Activated naive CD4-positive, alpha-beta T cell treated with anti-CD3 and anti-CD28 coated beads, Interleukin-2, amount 50 U/mL, for 72 hours (primary cell): Measurements from ENCODE around the gene ZNF583. TPM values are rescaled to one million over a fixed set of nuclear protein-coding genes. Genes with fewer than 3 reads are reported as not detected.
A peak's percentile ranks its signal among the peaks of the same experiment; 100 is the strongest.

ENCODE experiments used
- ATAC-seq, 2 donors: fragments of 150-1000 bp; cut with Tn5 transposase; 2 replicates each; pipeline ENCODE4 v1.10.0; 2021; ENCODE audit warnings: mild to moderate bottlenecking in 2 of 2, moderate library complexity in 2 of 2
- DNase-seq, 2 donors: peaks; one replicate each; pipeline ENCODE4 v3.0.0; 2021 to 2022; ENCODE audit warnings: low spot score in 2 of 2
- H3K27ac Mint-ChIP-seq, 2 donors: one replicate each; pipeline ENCODE4 v1.8.0; 2022; ENCODE audit warnings: mild to moderate bottlenecking in 2 of 2, mixed read lengths in 2 of 2
- H3K36me3 Mint-ChIP-seq, 2 donors: one replicate each; pipeline ENCODE4 v1.8.0; 2022; ENCODE audit warnings: mixed read lengths in 2 of 2
- H3K9me3 Mint-ChIP-seq, 2 donors: one replicate each; pipeline ENCODE4 v1.8.0; 2022; ENCODE audit warnings: mixed read lengths in 2 of 2
- total RNA-seq, 2 donors: library from RNA; stranded (reverse); gene quantifications; one replicate each; pipeline ENCODE4 v1.2.3, GENCODE V29; 2022

The ZNF583 gene
- total RNA-seq, result 1 to 10 TPM in 1 of 2 donors, under 1 TPM in 1; 0.88 to 1.6 TPM

DNA sequence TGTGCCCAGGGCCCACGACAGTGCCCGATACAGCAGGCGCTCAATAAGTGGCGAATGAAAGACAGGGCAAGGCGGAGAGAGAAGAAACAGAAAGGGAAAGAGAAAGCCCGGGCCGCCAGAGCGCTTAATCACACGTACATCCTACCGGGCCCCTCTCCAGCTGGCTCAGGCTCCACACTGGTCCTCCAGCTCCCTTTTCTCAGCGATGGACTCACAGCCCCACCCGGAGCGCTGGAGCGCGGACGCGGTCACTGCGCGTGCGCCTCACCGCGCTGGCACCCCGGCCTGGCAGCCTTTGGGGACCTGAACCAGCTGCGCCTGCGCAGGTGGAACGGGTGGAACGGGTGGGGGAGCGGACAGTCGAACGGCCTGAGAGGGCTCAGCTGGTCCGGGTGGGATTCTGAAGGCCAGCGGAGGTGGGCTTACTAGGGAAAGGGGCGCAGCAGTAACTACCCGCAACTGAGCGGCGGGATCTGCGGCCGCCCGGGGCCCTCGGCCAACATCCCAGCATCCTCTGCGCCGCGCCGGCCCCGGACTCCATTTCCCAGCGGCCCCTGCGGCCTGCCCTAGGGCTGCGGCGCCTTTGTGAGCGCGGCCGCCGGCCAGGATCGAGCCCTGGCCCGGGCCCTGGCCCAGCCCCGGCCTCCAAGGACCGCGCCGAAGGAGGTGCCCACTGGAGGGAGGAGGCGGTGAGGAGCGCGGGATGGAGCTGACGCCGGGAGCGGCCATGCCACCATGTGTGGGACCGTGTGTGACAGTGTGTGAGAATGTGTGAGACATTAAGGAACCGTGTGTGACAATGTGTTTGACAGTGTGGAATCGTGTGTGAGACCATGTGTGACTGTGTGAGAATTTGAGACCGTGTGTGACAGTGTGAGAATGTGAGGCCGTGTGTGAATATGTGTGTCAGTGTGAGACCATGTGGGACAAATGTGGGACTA is at the start of gene ZNF583:
Gene ZNF583 (plus strand): TSS at position 569 of the 941 bp plus-strand sequence. CDS start 2,783 bp downstream, outside the sequence.
- DNase-seq (peak; percentile 90 to 94), ATAC-seq (peak; percentile 85 to 89)
- H3K27ac Mint-ChIP-seq, result peak within 1 kb of the TSS; percentile 97 to 99
- H3K9me3 Mint-ChIP-seq, result peaks cover 46 to 59% of the 10 kb centered on the region in 2 donors
- H3K36me3 Mint-ChIP-seq, result peaks cover 65 to 97% of the 10 kb centered on the region in 2 donors

DNA sequence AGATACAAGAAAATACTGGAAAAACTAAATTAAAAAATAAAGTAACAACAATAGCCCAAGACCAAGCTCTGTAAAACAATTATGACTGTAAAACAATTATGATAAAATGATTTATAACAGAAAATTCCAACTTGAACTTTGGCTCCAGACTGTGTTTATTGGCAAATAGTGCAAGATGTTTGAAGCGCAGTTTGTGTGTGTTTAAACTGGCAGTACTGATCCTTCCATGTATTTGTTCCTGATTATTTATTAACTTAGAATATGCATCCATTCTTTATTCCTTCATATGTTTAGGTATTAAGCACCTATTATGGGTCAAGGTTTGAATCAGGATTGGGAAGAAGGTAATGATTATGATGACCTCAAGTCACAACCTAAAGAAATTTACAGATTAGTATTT is 48.6 kb upstream of the ZNF583 start:
- ATAC-seq (no peak), DNase-seq (no peak)
- peaks cover 27 to 30% of the 10 kb centered on the region in 2 donors for H3K36me3 Mint-ChIP-seq
- H3K27ac Mint-ChIP-seq, result no peak overlapping the region
- H3K9me3 Mint-ChIP-seq, result peaks cover 20 to 23% of the 10 kb centered on the region in 2 donors

DNA sequence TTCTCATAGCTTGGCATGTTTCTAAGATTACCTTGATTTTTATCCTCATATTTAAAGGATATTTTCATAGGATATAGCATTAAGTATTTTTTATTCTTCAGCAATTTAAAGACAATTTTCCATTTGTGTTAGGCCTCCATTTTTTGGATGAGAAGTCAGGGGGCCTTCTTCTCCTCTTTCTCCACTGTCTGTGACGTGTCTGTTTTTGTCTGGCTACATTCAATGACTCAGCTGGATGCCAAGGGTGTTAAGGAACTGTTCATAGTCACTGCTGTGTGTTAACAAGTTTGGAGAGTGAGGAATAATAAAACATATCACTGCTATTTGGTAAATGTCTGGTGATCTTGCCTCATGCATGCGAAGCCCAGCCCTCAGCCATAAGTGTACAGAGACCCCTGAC is 47.2 kb upstream of the ZNF583 start:
- no peak for DNase-seq
- Mint-ChIP-seq H3K9me3 (peaks cover 24 to 27% of the 10 kb centered on the region in 2 donors), H3K36me3 (peaks cover 36 to 39% of the 10 kb centered on the region in 2 donors), H3K27ac (no peak overlapping the region)
- ATAC-seq, result no peak

DNA sequence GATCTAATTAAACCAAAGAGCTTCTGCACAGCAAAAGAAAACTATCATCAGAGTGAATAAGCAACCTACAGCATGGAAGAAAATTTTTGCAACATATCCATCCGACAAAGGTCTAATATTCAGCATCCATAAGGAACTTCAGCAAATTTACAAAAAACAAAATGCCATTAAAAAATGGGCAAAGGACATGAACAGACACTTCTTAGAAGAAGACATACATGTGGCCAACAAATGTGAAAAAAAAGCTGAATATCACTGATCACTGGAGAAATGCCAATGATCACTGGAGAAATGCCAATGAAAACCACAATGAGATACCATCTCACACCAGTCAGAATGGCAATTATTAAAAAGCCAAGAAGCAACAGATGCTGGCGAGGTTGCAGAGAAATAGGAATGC is 43.3 kb upstream of the ZNF583 start:
- DNase-seq (no peak), ATAC-seq (no peak)
- no peak overlapping the region for H3K27ac Mint-ChIP-seq
- H3K9me3 Mint-ChIP-seq, result peaks cover 39 to 47% of the 10 kb centered on the region in 2 donors
- H3K36me3 Mint-ChIP-seq, result peaks cover 55 to 59% of the 10 kb centered on the region in 2 donors

DNA sequence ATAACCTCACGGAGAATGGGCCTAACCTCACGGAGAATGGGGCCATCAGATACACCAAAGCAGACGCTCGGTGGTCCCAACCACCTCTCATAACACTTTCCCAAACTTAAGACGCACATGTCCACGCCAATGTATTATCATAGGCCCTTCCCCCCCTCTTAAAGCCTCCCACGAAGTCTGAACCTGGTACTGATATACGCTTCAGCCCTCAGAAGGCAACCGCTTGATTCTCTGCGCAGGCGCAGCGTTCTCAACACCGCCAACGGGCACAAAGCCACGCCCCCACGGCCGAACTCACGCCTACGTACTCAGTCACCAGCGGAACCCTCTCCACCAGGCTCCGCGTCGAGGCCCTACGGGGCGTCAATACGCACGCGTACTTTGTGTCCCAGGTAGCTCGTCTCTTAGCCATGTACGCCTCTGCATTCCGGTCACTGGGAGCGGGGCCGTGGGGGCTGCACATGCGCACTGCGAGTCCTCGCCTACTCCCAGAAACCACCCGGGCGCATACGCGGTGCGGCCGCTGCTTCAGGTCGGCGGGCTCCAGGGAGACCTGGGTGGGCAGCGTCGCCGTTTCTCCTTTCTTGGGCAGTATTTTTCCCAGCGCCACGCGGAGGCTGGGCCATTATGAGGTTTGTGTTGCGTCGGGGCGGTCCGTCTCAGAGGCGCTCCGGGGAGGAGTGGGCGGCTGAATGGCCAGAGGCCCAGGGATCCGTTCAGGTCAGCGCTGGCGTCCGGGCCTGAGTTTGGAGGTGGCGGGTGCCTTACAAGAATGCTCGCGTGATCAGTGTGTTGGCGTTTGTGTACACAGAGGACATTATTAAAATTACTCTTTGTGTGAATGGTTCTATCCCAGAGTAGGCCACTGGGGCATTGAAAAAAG is 36.1 kb upstream of the ZNF583 start:
- Mint-ChIP-seq H3K36me3 (peaks cover 72 to 84% of the 10 kb centered on the region in 2 donors), H3K27ac (peak overlapping the region; percentile 82 to 89), H3K9me3 (peaks cover 33 to 58% of the 10 kb centered on the region in 2 donors)
- DNase-seq (peak; percentile 78 to 89), ATAC-seq (peak; percentile 99 to 100)

DNA sequence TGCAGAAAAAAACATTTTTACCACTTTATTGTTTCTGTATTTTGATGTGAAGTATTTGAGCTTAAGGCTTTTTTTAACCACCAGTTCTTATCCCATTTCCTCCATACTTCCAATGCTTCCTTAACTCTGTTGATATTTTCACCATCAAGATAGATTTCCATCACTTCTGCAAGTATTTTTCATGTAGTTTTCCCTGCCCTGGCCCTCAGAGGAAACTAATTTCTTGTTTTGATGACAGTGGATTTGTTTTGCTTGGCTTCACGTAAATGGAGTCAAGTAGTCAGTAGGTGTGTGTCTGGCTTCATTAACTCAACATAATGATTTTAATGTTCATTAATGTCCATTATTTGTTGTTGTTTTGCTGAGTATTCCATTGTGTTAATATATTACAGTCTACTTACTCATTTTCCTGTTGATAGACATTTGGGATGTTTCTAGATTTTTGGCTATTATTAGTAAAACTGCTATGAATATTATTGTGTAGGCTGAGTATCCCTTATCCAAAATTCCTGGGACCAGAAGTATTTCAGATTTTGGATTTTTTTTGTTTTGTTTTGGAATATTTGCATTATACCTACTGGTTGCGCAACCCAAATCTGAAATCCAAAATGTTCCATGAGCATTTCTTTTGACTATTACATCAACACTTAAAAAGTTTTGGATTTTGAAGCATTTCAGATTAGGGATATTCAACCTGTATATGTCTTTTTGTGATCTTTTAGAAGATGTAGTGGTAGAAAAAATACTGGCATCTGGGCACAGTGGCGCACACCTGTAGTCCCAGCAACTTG is 34.1 kb upstream of the ZNF583 start:
- peaks cover 41 to 57% of the 10 kb centered on the region in 2 donors for H3K9me3 Mint-ChIP-seq
- ATAC-seq (no peak), DNase-seq (no peak)
- H3K27ac Mint-ChIP-seq, result no peak overlapping the region
- peaks cover 78 to 95% of the 10 kb centered on the region in 2 donors for H3K36me3 Mint-ChIP-seq

DNA sequence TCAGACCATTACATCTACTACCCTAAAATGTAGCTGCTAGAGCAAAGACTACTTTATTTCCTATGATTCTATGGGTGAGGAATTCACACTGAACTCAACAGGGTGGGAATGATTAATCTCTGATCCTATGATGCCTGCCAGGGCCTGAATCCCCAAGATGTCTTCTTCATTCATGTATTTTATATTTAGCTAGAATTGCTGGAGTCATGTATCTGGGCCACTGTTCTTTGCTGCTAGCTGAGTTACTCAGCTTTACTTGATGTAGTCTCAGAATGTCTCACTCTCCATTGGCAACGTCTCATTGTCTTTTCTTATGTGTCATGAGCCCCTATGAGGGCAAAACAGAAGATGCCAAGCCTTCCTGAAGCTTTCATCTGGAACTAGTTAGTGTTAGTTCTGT is 31.9 kb upstream of the ZNF583 start:
- peaks cover 91 to 97% of the 10 kb centered on the region in 2 donors for H3K36me3 Mint-ChIP-seq
- peaks cover 53 to 61% of the 10 kb centered on the region in 2 donors for H3K9me3 Mint-ChIP-seq
- ATAC-seq (no peak), DNase-seq (no peak)
- H3K27ac Mint-ChIP-seq, result no peak overlapping the region

DNA sequence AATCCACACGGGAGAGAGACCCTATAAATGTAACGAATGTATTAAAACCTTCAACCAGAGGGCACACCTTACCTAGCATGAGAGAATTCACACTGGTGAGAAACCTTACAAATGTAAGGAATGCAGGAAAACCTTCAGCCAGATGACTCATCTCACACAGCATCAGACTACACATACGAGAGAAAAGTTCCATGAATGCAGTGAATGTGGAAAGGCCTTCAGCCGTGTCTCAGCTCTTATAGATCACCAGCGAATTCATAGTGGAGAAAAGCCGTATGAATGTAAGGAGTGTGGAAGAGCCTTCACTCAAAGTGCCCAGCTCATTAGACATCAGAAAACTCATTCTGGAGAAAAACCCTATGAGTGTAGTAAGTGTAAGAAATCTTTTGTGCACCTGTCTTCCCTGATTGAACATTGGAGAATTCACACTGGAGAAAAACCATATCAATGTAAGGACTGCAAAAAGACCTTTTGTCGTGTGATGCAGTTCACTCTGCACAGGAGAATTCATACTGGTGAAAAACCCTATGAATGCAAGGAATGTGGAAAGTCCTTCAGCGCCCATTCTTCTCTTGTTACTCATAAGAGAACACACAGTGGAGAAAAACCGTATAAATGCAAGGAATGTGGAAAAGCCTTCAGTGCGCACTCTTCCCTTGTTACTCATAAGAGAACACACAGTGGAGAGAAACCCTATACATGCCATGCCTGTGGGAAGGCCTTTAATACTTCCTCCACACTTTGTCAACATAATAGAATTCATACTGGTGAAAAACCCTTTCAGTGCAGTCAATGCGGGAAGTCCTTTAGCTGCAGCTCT is 26.8 kb upstream of the ZNF583 start:
- Mint-ChIP-seq H3K9me3 (peaks cover 62% of the 10 kb centered on the region in 2 donors), H3K36me3 (peaks cover 80% of the 10 kb centered on the region in 2 donors), H3K27ac (no peak overlapping the region)
- no peak for ATAC-seq
- DNase-seq, result no peak

DNA sequence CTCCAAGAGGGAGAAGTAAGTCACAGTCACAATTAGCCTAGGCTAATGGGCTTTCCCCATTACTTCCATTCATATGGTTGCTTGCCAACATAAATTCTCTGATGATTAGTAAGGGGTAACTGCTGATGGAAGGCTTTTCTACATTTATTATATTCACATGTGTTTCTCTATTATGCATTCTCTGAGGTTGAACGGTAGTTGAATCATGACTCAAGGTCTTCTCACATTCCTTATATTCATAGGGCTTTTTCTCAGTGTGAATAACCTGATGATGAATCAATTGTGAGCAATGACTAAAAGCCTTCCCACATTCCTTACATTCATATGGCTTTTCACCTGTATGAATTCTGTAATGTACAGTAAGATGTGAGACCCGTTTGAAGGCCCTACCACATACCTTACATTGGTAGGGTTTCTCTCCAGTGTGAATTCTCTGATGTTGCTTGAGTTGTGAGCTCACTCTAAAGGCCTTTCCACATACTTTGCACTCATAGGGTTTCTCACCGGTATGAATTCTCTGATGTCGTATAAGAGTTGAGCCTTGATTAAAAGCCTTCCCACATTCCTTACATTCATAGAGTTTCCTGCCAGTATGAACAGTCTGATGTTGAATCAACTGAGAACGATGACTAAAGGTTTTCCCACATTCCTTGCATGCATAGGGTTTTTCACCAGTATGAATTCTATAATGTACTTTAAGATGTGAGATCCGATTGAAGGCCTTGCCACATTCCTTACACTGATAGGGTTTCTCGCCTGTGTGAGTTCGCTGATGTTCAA is 20.1 kb upstream of the ZNF583 start:
- DNase-seq (no peak), ATAC-seq (no peak)
- H3K9me3 Mint-ChIP-seq, result peaks cover 39 to 66% of the 10 kb centered on the region in 2 donors
- no peak overlapping the region for H3K27ac Mint-ChIP-seq
- H3K36me3 Mint-ChIP-seq, result peaks cover 78 to 82% of the 10 kb centered on the region in 2 donors

DNA sequence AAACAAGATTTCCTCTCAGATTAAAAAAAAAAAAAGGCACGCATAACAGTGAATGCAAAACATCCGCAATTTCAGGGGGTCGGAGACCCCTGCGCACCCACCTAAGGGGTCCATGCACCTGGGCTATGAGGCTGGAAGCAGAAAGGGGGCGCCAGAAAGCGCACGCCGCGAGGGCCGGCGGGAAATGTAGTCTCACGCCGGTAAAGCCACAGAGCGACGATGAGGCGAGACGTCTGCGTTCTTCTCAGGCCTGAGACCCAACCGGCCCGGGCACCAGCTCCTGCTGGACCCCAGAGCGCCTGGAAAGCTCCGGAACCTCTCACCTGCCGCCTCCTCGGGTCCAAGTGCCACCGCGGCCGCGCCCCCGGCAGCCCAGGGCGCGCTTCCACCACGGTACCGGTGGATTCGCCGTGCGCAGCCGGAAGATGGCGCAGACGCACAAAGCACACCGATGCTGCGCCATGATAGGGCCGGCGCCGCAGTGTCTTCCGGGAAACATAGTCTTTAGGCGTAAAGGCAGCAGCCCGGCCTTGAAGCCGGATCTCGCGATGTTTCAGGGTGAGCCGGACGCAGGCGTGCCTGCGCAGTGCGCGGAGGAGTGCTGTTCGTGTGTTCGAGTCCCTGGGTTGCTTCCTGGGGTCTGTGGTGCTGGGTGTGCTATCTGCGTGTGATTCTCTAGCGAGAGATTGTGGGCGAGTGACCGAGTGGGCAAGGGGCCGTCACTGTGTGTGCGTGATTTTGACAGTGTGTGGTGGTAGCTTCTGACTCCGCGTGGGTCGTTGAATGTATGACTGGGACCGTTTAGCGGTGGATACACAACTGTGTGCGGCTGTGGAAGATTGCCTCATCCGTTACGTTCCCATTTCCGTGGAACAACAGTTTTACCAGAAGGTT is 10.8 kb upstream of the ZNF583 start, which contains the start of gene ZNF582:
Gene ZNF582 (minus strand): TSS at position 416 of the 894 bp plus-strand sequence. CDS start 1,782 bp downstream, outside the sequence.
- peak; percentile 96 to 98 for ATAC-seq
- DNase-seq, result peak; percentile 86 to 93
- peak within 1 kb of the TSS; percentile 97 to 98 for H3K27ac Mint-ChIP-seq
- peaks cover 75 to 85% of the 10 kb centered on the region in 2 donors for H3K36me3 Mint-ChIP-seq
- H3K9me3 Mint-ChIP-seq, result peaks cover 45 to 68% of the 10 kb centered on the region in 2 donors

DNA sequence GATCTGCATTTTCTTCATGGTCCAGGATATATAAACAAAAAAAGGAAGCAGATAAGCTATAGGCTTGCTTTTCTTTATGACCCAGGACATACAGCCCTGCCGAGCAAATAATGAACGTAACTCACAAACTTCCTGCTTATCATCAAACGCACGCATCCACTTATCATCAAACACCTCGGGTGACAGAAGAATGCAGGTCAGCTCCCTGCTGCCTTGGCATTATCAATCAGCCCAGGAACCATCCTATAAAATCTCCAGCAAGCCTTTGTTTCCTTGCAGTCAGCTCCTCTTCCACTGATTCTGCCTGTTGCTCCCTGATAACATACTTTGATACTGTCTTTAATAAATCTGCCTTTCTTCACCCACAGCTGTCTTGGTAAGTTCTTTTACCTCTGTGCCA is 5.3 kb upstream of the ZNF583 start:
- no peak for ATAC-seq
- Mint-ChIP-seq H3K27ac (no peak overlapping the region), H3K36me3 (peaks cover 70 to 95% of the 10 kb centered on the region in 2 donors), H3K9me3 (peaks cover 52 to 63% of the 10 kb centered on the region in 2 donors)
- DNase-seq, result no peak

DNA sequence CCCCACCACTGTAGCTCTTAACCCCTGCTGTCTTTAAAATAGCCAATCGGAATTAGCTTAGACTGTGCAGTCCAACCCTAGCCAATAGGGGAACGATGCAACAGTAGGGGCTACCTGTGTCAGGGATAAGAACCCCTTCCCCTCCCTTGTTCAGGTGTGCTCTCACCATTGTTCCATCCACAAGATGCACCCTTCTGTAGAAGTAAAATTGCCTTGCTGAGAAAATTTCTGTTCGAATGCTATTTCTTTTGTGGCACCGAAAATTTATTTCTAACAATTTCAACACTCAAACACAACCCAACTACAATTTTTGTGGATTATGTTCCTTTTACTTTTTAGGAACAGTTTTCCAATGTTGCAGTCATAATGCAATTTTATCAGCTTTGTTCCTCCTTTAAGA is 3.6 kb upstream of the ZNF583 start:
- peaks cover 49 to 62% of the 10 kb centered on the region in 2 donors for H3K9me3 Mint-ChIP-seq
- DNase-seq (no peak), ATAC-seq (no peak)
- H3K36me3 Mint-ChIP-seq, result peaks cover 68 to 93% of the 10 kb centered on the region in 2 donors
- no peak overlapping the region for H3K27ac Mint-ChIP-seq

DNA sequence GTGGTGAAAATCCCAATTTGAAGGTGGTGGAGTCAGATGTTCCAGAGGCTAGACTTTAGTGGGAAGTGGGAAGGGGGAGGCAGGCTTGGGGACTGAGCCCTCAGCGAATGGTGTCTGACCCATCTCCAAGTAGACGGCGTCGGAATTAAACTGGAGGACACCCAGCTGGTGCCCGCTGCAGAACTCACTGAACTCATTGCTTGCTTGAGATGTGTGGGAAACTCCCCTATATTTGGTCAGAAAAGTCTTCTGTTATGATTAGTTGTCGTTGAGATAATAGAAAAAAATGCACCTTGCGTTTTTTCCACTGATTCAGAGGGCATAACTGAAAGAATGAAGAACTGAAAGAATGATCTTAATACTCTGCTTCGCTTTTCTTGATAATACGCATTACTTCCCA is 871 bp upstream of the ZNF583 start:
- DNase-seq (no peak), ATAC-seq (peak; percentile 13 to 21)
- Mint-ChIP-seq H3K36me3 (peaks cover 65 to 97% of the 10 kb centered on the region in 2 donors), H3K27ac (peak overlapping the region; percentile 97 to 99), H3K9me3 (peaks cover 45 to 59% of the 10 kb centered on the region in 2 donors)

DNA sequence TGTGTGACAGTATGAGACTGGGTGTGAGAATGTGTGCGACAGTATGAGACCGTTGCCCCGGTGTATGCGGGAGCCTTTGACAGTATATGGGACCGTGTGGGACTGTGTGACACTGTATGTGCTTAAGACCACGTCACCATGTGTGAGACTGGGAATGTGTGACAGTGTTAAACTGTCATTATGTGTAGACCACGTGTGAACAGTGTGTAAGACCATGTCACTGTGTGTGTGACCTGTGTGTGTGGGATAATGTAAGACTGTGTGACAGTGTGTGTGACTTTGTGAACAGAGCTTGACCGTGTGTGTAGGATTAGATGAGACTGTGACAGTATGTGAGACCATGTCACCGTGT is 549 bp downstream of the ZNF583 start:
- Mint-ChIP-seq H3K27ac (peak overlapping the region; percentile 4 to 97), H3K9me3 (peaks cover 43 to 56% of the 10 kb centered on the region in 2 donors), H3K36me3 (peaks cover 62 to 95% of the 10 kb centered on the region in 2 donors)
- ATAC-seq (peak; percentile 2 to 25), DNase-seq (no peak)
